Activated naive CD4-positive, alpha-beta T cell treated with Interleukin-2 at 50 U/mL for 16 hours (primary cell): ENCODE measurements around the gene NLRP8.
"Not testable (repeated sequence)": the region's sequence is repeated elsewhere in the genome, so short reads cannot be mapped to it uniquely, and the experiment has no call there.

Experiments
- DNase-seq: peaks from one replicate; pipeline ENCODE4 v3.0.0-alpha.2; 2020

Gene NLRP8

DNA sequence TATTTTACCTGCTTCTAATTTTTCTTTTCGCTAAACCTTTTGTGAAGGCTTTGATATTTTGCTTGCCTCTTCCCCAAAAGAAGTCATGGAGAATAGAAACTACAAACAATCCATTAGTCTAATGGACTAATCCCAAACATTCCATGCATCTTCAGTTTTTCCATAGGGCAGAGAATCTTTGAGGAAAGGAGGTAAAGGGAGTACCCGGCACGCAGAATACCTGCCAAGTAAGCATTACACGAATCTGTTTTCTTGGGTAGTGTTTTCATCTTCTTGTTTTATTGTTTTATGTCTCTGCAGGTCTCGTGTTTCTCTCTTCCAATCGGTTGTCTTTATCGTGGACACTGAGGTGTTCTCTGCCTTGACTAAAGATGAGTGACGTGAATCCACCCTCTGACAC is at the start of gene NLRP8:
TSS of gene NLRP8 (plus strand) at position 301 of the 400 bp plus-strand sequence.
- DNase-seq: no peak

DNA sequence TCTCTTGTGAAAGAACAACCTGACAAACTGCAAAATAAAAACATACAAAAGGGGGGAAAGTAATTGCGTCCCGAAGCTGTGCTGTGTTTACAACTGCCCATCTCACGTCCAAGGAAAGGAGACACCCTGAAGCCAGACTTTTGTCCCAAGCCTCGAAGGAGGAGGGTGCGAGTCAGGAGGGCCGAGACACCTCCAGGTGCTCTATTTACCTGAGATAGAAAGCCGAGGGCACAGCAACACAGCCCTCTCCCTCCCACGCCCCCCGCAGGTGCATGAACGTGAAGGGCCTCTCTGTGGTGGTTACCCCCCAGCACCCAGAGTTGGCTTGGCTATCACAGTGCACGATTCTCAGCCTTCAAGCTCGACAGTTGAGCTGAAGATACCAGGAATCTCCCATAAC is 48.7 kb upstream of the NLRP8 start:
- DNase-seq: no peak

DNA sequence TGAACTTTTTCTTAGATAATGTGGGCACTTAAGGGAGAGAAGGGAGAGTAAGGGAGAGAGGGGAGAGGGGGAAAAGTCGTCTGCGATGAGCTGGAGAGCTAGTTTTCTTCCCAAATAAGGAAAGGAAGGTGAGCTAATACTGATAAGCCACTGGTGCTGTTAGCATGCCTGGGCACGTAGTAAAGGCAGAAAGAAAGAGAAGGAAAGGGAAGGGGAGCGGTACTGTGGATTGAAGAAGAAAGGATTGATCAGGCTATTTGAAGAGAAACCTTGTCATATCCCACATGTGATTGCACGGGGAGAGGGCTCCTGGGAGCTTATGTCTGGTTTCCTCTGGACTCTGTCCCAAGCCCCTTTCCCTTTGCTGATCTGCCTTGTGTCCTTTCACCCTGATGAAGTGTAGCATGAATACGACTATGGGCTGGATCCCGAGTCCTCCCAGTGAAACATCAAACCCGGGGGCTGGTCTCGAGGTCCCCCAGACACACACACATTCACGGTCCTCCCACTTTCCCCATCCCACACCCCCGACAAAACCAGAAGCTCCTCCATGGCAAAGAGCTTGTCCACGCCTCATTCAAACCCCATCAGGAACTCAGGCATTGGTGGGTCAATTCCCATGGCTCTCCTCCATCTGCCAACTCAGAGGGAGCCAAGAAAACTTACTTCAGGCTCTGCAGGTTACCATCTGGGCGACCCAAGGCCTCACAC is 46.1 kb upstream of the NLRP8 start:
- no peak for DNase-seq

DNA sequence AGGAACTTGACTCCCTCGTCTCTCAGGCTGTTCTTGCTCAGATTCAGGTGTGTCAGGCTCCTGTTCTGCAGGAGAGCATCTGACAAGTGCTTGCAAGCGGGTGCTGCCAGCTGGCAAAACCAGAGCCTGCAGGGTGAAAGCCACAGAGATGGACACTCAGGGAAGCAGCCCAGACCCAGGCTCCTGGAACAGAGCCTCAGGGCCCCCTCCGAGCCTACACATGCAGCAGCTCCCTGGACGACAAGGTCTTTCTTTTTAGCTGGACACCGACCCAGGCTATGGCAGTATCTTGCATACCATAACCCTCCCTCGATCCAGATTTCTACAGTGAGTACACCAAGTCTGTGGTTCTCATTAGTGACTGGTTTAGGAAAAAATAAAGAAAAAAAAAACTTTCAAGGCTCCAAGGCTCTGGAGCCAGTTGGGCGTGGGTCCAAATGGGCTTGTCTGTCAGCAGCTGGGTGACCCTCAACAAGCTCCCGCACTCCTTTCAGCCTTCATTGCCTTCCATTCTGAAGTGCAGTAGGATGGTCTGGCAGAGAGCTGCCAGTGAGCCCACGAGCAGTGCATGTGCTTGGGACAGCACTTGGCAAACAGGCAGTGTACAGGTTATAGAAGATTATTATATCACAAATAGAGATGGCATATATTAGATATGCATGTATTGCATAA is 45.4 kb upstream of the NLRP8 start:
- DNase-seq: no peak

DNA sequence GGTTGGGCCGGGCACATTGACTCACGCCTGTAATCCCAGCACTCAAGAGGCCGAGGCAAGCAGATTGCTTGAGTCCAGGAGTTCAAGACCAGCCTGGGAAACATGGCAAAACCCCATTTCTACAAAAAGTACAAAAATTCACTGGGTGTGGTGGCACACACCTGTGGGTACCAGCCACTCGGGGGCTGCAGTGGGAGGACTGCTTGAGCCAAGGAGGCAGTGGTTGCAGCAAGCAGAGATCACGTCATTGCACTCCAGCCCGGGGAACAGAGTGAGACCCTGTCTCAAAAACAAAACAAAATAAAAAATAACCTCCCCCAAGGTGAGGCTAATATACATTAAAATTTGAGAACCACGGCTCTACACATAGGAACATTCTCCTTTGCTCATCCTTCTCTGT is 40.3 kb upstream of the NLRP8 start:
- DNase-seq: no peak

DNA sequence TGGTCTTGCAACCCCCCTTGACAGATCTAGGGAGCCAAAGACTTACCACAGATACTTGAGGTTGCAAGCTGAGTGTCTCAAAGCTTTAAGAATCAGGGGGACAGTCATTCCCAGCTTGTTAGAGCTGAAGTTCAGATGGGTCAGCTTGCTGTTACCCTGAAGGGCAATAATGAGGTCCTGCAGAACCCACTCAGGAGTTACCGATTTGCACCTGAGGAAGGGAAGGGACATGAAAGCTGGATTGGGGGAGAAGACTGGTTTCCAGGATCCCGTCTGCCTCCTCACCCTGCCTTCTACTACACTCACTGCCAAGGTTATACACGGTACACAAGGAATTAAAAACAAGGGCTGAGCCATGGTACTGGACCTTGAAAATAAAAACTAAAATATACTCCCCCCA is 39.9 kb upstream of the NLRP8 start:
- DNase-seq: no peak

DNA sequence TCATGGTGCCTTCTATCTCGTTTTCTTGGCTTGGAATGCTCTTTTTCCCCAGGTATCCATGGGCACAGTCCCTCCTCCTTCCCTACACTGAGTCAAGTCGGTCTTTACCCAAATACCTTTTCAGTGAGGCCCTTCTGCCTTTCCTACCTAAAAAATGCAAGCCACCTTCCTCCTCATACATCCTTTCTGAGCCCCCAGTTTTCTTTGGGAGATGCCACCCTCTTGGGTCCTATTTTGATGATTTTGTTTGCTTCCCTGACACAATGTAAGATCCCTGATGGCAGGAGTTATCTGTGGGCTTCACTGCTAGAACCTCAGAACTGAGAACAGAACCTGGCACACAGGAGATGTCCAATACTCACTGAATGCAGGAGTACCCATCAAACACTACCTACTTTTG is 37.8 kb upstream of the NLRP8 start:
- no peak for DNase-seq

DNA sequence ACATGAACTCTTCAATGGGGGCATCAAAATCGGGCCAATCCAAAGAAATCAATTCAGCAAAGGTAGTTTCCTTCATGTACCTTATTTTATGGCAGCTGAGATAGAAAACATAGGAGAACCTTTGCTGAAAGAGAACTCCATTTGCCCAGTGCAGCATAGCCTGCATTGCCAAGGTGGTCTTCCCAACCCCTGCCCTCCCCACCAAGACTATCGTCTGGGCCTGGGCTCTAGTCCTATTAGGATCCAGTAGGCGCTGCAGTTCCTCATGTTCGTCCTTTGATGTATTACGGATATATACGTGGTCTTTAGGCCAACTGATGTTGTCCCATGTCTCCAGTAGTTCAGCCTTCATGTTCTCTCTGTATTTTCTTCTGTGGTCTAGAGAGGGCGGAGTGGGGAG is 34.7 kb upstream of the NLRP8 start:
- DNase-seq: no peak

DNA sequence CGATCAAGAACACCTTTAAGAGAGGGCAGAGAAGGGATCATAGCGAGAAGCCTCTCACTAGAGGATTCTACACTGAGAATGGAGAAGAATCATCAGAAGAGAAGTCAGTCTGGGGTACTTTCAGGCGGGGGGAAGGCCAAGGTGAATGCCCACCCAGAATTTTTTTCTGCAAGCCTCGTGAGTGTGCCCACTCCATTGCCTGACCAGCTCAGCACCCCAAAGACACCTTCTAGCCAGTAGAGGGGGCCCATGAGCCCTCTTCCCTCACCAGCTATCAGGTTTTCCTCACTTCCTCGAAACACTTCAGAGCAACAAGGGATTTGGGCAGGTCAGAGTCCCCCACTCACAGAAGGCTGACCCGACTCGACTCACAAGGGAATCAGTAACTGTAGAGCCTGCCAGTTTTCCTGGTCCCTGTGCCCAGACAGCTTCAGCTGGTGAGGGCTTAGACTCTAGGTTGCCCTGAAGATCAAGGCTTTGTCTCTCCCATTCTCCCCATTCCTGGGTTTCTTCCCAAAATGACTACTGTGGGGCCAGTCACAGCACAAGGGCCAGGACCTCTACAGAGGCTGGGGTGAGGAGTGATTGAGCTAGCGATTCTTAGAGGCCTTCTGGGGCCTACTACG is 33.9 kb upstream of the NLRP8 start:
- DNase-seq: no peak

DNA sequence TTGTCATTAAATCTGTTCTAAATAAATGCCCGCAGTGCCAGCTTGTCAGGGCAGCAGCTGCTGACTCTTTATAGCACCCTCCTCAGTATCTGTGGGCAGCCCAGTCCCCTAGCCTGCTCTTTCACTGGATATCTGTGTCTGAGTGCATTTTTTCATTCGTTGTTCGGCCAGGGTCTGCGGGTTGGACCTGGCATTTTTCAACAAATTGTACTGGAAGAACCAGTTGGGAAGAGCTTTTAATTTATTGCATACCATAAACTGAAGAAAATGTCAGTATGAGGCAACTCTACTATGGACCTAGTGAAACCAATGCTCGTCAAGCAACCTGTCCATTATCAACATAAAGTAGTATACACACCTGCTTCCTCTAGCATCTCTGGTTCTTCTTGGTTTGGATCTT is 24.1 kb upstream of the NLRP8 start:
- DNase-seq: no peak

DNA sequence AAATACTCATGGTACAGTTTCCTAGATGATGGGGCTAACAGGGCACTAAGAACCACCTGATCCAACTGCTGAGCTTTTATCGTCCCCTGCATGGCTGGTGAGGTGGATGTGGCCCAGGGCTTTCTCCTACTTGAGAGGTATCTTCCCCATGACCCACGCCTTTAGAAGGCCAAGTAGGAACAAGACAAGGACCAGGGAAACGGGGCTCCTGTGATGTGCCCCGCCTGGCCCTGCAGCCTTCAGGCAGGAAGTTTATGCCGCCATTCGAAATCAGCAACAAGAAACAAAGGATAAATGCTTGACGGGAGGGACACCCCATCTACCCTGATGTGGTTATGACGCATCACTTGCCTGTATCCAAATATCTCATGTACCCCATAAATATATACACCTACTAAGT is 19.6 kb upstream of the NLRP8 start:
- no peak for DNase-seq

DNA sequence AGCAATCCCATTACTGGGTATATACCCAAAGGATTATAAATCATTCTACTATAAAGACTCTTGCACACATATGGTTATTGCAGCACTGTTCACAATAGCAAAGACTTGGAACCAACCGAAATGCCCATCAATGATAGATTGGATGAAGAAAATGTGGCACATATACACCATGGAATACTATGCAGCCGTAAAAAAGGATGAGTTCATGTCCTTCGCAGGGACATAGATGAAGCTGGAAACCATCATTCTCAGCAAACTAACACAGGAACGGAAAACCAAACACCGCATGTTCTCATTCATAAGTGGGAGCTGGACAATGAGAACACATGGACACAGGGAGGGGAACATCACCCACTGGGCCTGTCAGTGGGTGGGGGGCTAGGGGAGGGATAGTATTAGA is 18.4 kb upstream of the NLRP8 start:
- not testable (repeated sequence) for DNase-seq

DNA sequence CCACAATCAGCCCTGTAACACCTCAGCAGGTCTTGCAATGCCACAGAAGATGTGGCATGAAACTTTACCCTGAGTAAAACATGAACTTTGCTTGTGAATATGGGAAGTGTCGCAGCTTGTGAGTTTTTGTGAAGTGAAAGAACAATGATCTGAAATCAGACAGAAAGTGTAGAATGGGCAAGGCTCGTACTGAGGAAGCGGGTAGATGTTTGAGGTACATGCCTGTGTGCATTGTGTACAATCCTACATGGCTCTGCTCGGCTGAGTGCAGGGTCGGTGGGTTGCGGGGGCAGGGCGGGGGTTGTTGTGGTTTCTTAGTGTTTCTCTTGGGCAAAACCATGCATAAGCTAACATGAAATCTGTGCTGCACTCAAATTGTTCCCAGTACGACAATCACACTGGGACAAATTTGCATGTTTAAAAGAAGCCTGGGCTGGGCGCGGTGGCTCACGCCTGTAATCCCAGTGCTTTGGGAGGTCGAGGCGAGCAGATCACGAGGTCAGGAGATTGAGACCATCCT is 16.6 kb upstream of the NLRP8 start:
- no peak for DNase-seq

DNA sequence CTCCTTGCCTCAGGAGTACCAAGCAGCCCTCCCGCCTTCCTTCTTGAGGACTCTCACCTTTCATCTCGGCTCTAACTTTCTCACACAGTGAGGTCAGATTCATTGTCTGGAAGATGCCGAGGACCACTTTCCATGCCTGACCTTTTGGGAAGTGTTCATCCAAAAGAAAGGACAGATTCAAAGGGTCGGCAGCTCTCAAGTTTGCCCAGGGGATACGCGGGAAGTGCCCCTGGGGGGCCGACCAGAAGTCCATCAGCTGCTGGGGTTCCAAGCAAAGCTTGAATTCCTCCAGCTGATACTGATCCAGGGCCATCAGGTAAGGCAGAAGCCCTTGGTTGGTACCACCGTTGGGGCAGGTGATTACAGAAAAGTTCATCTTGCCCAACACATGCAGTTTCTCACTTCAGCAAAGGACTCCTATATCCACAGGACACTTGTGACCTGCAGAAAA is 15.7 kb upstream of the NLRP8 start, which contains the start of gene NLRP13:
TSS of gene NLRP13 (minus strand) at position 401 of the 451 bp plus-strand sequence. CDS start at position 376, 25 bp downstream.
- DNase-seq: no peak

DNA sequence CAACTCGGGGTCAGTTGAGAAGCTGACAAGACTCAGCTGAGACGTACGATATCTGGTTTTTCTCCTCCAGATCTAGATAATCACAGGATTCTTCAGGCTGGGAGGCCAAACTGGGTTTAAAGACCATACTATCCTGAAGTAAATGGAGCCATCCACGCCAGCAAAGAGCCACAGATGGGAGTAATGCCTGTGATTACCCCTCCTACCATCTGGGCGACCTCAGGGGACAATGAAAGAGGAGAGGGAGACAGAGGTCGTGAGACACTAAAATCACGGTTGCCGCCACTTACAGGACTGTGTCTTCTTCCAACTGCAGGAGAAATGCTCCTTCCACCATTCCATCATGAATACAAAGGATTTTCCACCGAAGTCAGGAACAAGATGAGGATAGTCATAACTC is 12.4 kb upstream of the NLRP8 start:
- no peak for DNase-seq

DNA sequence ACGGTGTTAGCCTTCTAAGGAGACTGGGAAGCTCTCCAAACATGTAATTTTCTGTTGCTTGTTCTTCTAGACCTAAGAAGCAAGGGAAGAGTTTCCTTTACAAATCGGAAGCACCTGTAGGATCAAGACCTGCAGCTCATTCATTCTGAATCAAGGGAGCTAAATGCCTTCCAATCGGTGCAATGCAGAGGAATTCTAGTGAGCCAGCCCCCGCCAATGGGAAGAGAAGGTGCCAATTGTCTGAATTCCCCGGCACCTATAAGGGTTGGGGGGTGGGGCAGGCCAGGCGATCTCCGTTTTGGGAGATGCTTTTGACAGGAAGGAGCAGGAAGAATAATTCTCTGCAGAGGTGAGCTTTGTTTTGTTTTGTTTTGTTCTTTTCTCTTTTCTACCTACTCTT is 8.4 kb upstream of the NLRP8 start:
- DNase-seq: no peak

DNA sequence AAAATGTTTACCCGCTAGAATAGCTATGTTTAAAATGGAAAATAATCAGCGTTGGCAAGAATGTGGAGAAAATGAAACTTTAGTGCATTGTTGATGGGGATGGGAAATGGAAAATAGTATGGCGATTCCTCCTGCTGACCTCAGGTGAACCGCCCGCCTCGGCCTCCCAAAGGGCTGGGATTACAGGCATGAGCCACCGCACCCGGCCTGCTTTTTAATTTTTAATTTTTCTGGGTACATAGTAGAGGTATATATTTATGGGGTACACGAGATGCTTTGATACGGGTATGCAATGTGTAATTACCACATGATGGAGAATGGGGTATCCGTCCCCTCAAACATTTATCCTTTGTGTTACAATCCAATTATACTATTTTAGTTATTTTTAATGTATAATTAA is 7.3 kb upstream of the NLRP8 start:
- no peak for DNase-seq

DNA sequence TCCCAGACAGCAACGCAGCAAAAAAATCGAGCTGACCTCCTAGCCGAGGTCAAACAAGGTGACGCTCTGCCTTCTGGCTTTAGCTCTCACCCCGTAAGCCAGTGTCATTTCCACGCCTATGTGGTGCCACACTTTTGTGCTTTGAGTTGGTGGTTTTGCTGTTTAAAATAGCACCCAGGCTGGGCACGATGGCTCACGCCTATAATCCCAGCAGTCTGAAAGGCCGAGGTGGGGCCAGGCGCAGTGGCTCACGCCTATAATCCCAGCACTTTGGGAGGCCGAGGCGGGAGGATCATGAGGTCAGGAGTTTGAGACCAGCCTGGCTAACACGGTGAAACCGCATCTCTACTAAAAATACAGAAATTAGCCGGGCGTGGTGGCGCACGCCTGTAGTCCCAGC is 2.9 kb downstream of the NLRP8 start:
- DNase-seq: not testable (repeated sequence)

DNA sequence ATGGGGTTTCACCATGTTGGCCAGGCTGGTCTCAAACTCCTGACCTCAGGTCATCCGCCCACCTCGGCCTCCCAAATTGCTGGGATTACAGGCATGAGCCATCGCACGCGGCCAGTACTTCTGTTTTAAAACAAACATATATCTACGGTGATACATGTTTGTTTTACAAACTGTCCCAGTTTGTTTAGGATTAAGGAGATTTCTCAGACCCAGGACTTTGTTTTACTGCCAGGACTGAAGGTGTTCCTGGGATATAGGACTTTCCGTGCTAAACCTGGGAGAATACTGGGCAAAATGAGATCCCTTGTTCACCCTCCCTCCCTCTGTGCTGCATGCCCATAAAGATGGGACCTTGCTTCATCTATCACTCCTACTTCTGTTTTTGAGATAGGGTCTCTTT is 8.8 kb downstream of the NLRP8 start:
- no peak for DNase-seq

DNA sequence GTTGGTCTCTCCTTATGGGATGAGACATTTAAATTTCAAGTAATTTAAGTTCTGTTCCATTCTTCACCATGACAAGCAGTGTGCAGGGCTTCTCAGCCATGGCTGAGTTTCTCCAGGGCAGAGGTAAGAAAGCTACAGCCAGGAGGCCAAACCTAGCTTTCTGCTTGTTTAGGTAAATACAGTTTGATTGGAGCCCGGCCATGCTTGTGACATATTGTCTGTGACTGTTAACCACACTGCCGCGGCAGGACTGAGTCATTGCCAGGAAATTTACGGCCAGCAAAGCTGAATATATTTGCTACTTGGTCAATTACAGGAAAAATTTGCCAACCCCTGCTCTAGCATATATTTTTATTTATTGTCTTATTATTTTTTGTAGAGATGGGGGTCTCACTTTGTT is 10.7 kb downstream of the NLRP8 start:
- no peak for DNase-seq

DNA sequence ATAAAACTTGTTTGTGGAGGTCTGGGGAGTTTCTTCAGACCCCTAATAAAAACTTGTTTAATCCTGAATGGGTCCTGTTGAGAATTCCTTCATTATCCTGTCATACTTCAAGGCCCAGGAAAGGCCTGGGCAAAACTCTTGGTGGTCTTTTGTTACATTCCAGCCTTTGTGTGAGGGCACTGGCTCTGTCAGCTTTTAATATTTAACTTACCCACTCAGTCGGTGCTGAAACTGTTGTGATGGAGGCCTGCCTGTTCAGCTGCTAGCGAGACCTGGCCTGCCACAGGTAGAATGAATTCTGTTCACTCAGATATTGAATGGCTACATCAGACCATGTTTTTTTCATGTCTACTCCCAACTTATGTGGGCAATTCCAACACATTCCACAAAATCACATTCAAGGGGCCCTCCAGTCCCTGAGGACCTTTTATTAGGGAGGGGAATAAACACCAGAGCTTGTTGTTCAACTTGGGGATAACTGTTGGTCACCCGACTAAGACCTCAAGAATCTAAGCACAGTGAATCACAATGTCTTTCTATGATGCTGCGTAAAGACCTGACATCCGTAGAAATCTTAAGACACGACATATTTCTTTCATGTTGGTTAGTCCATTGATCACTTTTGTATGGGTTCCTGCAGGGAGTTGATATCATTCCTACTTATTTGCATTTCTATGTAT is 12.5 kb downstream of the NLRP8 start:
- DNase-seq: no peak

DNA sequence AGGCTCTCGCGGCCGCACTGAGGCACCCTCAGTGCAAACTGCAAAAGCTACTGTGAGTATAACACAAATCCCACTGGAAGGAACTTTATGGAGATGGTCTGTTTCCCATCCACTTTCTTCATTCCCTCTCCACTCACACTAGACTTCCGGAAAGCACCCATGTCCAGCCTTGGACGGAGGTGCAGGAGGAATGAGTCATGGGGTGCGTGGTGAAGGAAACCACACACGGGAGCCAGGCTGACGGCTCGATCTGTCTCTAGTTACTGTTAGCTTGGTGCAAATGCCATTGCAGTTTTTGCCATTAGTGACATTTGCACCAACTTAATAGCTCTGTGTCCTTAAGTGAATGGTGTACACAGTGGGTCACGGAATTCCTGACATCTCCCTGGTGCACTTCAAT is 14.6 kb downstream of the NLRP8 start:
- no peak for DNase-seq

DNA sequence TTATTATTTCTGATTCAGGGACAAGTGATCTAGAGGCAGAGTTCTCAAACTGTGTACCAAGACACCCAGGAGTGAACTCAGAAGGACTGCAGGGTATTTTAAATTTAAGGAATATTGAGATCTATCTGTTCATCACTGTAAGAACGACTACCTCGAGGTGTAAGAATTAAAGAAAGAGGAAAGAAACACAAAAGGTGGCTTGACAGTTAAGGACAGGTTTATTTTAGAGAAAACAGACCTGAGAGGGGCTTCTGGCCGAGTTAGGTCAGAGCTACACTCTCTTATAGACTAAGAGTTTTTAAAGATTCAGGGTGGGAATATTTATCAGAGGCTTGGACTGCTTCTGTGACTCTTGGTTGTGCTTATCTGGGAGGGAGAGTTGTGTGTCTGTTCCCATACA is 26.4 kb downstream of the NLRP8 start:
- DNase-seq: no peak
